Endothelial cell of hepatic sinusoid (primary cell): ENCODE data around the gene GRPEL1.
"Not testable (repeated sequence)": the region's sequence is repeated elsewhere in the genome, so short reads cannot be mapped to it uniquely, and the experiment has no call there.

Experiments
- in situ Hi-C: cut with HindIII; loops from 2 replicates; pipeline ENCODE4 v1.10.0; 2017; ENCODE audit warnings: low sequenced_read_pairs

GRPEL1 gene

DNA sequence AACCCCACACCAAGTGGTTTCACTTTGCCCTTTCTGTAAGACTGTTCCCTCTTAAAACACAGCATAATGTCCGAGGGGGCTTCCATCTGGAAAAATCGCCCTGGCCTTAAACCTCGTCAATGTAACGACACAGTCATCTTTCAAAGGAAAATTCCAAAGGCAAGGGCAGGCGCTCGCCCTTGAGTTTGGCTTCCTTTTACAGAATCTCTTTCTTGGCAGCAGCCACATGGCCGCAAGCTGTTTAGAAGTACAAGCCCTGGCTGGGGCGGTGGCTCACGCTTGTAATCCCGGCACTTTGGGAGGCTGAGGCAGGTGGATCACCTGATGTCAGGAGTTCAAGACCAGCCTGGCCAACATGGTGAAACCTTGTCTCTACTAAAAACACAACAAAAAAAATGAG, 27.1 kb upstream of the GRPEL1 start:
- in situ Hi-C loops: no loop called here

DNA sequence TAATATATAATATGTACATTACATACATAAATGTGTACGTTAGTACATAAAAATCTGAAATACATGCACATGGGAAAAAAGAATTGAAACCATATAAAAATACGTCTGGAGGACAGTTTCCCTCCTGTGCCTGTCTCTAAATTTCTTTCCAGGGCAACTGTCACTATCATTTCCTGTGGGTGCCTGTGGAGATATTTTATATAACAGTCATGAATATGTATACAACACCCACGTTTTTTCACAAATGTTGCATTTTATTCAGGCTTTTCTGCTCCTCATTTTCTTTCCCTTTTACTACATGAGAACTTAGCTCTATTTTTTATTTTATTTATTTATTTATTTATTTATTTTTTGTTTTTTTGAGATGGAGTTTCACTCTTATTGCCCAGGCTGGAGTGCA, 24.2 kb upstream of the GRPEL1 start:
- in situ Hi-C loops: no loop called here

- in situ Hi-C loops: no loop called here
These were observed 21.5 kb upstream of the GRPEL1 start for GRCh38 chr4:7089213-7089986.

DNA sequence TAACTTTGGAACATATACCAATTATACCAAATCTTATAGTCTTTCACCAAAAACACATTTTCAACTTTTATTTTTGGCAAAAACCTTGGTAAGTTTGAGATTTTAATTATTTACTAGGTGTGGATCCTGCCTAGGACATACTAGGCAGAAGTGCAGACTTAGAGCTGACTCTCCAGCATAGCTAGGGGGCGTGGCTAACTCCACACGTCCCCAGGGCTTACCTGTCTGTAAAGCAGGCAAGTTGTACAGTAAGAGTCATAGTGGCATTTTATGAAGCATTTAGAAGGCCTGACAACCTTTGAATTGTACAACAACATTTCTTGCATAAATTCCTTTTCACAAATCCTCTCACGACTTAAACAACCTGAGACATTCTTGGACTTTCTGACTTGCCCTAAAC, 19.2 kb upstream of the GRPEL1 start:
- in situ Hi-C loops: no loop called here

DNA sequence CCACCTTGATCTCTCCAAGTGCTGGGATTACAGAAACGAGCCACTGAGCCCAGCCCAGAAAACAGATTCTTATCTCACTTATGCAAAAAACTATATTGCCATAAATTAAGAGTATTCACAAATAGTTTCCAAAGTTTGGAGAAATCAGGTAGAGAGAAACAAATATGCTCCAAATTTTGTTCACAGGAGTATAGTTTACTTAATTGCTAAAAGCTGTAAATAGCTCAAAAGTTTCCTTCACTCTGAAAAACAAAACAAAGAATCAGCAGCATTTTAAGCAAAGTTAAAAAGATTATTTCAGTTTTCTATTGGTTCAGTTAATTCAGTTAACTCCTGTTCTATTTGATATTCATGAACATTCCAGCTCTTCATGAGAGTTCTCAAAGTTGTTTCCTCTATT, 18.5 kb upstream of the GRPEL1 start:
- in situ Hi-C loops: no loop called here

DNA sequence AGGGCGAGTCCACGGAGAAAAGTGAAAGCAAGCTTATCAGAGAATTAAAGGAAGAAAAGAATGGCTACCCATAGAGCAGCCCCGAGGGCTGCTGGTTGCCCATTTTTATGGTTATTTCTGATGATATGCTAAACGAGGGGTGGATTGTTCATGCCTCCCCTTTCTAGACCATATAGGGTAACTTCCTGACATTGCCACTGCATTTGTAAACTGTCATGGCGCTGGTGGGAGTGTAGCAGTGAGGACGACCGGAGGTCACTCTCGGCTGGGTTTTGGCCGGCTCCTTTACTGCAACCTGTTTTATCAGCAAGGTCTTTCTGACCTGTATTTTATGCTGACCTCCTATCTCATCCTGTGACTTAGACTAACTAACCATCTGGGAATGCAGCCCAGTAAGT, 16.7 kb upstream of the GRPEL1 start:
- in situ Hi-C loops: loop anchor here (5.0 kb wide), 1 partner anchor 62 kb away; no protein-coding TSS in a partner anchor

GRCh38 chr4:7083597-7084563, 16.0 kb upstream of the GRPEL1 start:
- in situ Hi-C loops: loop anchor here (5.0 kb wide), 1 partner anchor 62 kb away; no protein-coding TSS in a partner anchor

- in situ Hi-C loops: loop anchor here (5.0 kb wide), 1 partner anchor 58 kb away; no protein-coding TSS in a partner anchor
These were observed 12.0 kb upstream of the GRPEL1 start for GRCh38 chr4:7079909-7080308.

DNA sequence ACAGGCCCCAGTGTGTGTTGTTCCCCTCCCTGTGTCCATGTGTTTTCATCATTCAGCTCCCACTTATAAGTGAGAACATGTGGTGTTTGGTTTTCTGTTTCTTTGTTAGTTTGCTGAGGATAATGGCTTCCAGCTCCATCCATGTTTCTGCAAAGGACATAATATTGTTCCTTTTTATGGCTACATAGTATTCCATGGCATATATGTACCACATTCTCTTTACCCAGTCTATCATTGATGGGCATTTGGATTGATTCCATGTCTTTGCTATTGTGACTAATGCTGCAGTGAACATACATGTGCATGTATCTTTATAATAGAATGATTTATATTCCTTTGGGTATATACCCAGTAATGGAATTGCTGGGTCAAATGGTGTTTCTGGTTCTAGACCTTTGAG, 11.6 kb upstream of the GRPEL1 start:
- in situ Hi-C loops: not testable (repeated sequence)

- in situ Hi-C loops: no loop called here
These were observed 10.2 kb upstream of the GRPEL1 start for GRCh38 chr4:7078025-7078424.

DNA sequence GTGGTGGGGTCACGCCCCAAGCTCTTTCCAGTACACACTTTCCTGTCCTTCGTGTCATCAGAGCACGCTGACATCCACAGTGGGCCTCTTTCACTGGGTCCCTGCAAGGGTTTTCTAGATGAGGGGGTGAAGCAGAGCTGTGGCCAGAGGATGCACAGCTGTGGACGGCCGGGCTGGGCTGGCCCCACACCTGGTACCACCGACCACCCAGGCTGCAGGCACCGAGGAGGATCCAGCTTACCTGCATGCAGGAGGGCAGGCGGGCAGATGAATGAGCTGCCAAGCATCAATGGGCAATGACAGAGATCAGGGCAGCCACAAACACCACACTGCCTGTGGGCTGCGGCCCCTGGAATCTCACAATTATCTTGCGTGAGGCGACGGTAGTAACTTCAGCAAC, 9.5 kb upstream of the GRPEL1 start:
- in situ Hi-C loops: no loop called here

DNA sequence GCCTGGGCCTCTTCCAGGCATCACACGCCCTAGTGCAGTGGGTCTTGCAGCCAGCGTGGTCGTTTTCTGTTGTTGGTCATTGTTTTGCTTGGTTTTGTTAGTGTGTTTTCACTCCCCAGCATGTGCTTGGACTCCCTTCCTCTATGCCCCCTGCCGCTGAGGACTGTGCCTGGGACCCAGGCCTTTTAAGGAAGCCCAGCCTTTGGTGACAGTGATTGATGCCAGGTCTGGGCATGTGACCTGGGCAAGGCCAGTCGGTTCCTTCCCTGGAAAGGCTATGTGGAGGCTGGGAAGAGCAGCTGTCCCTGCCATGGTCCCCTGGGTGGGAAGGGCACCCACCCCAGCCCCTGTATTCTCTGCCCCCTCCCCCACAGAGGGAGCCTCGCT, 8.8 kb upstream of the GRPEL1 start:
- in situ Hi-C loops: no loop called here

DNA sequence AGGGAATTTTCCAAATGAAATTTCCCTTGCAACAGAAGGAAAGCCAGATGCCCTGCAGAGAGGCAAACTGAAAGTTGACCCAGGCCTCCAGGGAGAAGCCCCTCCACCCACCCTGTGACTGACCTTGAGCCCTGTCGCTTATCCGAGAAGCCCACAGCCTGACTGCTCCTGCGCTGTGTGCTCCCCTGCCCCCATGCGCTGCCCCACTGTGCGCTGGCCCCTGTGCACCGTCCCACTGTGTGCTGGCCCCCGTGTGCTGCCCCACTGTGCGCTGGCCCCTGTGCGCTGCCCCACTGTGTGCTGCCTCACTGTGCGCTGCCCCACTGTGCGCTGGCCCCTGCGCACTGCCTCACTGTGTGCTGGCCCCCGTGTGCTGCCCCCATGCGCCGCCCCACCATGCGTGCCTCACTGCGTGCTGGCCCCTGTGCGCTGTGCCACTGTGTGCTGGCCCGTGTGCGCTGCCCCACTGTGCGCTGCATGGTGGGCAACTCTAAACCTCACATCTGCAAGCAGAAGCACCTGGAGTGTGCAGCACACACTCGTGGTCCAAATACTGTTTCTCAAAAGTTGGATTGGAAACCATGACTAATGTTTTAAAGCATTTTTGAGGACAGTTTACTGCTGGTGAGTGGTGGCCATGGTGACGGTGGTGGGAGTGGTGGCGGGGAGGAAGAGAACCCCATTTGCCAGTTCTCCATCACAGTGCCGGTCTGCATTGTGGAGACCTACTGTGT, 8.3 kb upstream of the GRPEL1 start:
- in situ Hi-C loops: no loop called here

- in situ Hi-C loops: no loop called here
These were observed 6.6 kb upstream of the GRPEL1 start for GRCh38 chr4:7074426-7074825.

DNA sequence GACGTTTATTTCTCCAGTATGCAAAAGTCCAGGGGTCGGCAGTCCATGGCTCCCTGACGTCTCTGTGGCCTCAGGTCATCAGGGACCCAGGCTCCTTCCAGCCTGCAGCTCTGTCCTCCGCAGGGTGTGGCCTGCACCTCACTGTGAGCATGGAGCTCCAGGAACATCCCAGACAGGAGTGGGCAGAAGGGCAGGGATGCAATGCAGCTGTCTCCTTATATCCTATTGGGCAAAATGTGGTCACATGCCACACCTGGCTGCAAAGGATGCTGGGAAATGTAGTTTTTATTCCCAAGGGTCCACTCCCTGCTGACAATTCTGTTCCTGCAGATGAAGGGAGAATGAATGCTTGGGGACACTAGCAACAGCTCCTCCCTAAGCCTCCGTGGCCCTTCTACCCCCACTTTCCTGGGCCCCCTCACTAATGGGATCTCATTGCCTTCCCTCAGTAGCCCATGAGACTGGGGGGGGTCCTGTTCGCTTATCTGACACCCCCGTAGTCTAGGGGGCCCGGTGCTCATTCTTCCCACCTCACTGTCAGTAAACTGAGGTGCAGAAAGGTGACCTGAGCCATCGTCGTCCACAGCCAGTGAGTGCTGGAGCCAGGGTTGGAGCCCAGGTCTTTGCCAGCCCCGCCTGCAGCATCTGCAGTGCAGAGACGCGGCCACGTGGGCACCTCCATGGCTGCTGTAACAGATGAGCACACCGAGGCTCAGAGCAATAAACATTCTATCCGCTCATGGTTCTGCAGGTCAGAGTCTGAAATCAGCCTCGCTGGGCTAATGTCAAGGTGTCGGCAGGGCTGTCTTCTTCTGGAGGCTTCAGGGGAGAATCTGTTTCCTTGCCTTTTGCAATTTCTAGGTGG, 5.9 kb upstream of the GRPEL1 start:
- in situ Hi-C loops: no loop called here

DNA sequence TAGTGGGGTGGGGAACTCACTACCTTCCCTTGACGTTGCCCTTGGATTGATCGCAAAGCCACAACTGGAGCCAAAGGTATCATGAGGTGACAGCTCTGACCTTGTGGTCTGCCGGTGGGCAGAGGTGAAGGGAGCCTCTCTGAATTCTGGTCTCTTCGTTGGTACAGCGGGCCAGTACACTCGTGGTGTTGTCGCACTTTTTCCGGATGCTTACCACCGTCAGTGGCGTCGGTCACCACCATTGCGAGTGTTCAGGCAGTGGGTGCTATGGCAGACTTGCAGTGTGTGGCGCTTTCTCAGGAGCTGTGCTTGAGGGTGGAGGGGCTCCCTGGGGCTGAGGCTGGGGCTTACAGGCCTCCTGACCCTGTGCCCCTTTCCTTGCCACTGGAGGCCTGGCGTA, 5.2 kb upstream of the GRPEL1 start:
- in situ Hi-C loops: no loop called here

DNA sequence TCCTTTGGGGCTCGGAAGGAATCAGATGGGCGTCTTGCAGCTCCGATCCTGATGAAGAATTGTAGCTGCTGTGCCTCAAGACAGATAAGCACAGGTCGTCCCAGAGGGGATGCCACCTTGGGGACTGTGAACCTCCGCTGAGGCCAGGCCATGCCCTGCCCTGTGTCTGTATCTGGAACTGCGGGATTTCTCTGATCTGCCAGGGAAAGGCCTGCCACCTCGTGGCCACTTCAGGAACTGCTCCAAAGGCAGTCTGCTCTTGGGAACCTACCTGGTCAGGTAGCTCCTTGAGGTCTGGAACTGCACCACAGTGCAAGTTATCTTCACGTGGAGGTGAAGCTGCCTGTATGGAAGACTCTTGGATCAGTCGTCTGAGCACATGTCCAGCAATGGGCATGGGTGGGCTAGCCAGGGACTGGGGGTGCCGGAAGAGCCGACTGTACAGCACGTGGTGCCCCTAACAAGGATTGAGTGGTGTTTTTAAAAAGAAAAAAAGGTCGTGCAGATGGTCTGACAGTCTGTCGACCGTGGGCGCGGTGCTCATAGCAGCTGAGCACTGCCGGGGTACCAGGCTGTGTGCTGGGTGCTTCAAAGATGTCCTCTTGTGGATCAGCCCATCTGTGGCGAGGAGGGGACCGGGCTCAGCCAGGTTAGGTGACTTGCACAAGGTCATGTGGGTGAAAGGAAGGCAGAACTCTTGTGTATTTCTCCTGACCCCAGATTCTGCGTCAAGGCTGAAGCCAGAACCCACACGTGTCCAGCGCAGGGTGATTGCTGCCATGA, 3.1 kb upstream of the GRPEL1 start:
- in situ Hi-C loops: no loop called here

DNA sequence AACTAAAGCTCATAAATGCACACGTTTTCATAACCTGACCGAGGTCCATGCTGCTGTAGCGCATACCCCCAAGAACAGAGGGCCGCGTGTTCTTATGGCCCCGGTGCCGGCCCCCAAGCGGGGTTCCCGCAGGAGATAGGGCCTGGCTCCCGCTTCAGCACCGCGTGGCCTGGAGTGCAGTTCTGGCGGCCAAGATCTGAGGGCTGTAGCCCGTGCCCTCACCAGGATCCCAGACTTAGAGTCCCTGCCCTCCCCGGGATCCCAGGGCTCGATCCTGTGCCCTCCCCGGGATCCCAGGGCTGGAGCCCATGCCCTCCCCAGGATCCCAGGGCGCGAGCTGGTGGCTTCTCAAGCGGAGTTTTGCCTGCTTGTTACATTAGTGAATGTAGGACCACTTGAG, 1.0 kb upstream of the GRPEL1 start:
- in situ Hi-C loops: no loop called here

GRCh38 chr4:7068279-7068842, 497 bp upstream of the GRPEL1 start:
- in situ Hi-C loops: no loop called here
